D721Med (cell line): ENCODE measurements around the gene NT5M.

Source experiments
- DNase-seq: peaks from one replicate; pipeline ENCODE4 v3.0.0; 2011; ENCODE audit warnings: low spot score; ENCODE audit not compliant: insufficient read length
- FAIRE-seq: peaks from 2 replicates; lab custom pipeline; 2011; peaks lifted over from hg19 to GRCh38; lab: Jason Lieb, UNC
- CTCF ChIP-seq: IDR thresholded peaks from 2 replicates; pipeline ENCODE4 v1.5.1; 2012; ENCODE audit warnings: mild to moderate bottlenecking, control low read depth; ENCODE audit not compliant: insufficient read depth; ENCODE audit errors: missing control alignments

The NT5M gene

GRCh38 chr17:17347956-17348871 is 45.0 kb downstream of the NT5M start:
- TF ChIP-seq CTCF = no peak
- no peak for DNase-seq
- FAIRE-seq = no peak

- FAIRE-seq (no peak), DNase-seq (no peak)
- TF ChIP-seq CTCF = no peak
Observed at GRCh38 chr17:17348872-17349723, 45.9 kb downstream of the NT5M start.

GRCh38 chr17:17349724-17350106 is 46.5 kb downstream of the NT5M start:
- no peak for DNase-seq
- FAIRE-seq = no peak

GRCh38 chr17:17350491-17351355 is 47.5 kb downstream of the NT5M start:
- TF ChIP-seq CTCF = no peak
- DNase-seq (peak; percentile 12), FAIRE-seq (no peak)

More at GRCh38 chr17:17349724-17350106, 46.5 kb downstream of the NT5M start:
- no peak for TF ChIP-seq CTCF

- FAIRE-seq (no peak), DNase-seq (peak; percentile 32)
- no peak for TF ChIP-seq CTCF
Observed at GRCh38 chr17:17351356-17351891, 48.3 kb downstream of the NT5M start.
